ENCODE results near the gene GNAZ.
"Not testable (repeated sequence)": the region's sequence is repeated elsewhere in the genome, so short reads cannot be mapped to it uniquely, and the experiment has no call there.

GNAZ gene

GRCh38 chr22:23070418-23071229 is at the start of gene GNAZ:
TSS of gene GNAZ (plus strand) at chr22:23070519. CDS start at chr22:23095696, 25,177 bp downstream.
- DNase-seq: no peak

- DNase-seq: no peak
Observed at GRCh38 chr22:23020659-23021293, 49.5 kb upstream of the GNAZ start.

GRCh38 chr22:23021660-23022353 is 48.5 kb upstream of the GNAZ start:
- not testable (repeated sequence) for DNase-seq

GRCh38 chr22:23023294-23023693 is 47.0 kb upstream of the GNAZ start:
- DNase-seq: no peak

GRCh38 chr22:23026777-23027176 is 43.5 kb upstream of the GNAZ start:
- DNase-seq: no peak

GRCh38 chr22:23027849-23028248 is 42.5 kb upstream of the GNAZ start:
- DNase-seq: not testable (repeated sequence)

GRCh38 chr22:23029521-23030228 is 40.6 kb upstream of the GNAZ start:
- no peak for DNase-seq

GRCh38 chr22:23031381-23031780 is 38.9 kb upstream of the GNAZ start:
- DNase-seq: no peak

- DNase-seq: no peak
Observed at GRCh38 chr22:23031786-23032185, 38.5 kb upstream of the GNAZ start.

- no peak for DNase-seq
Observed at GRCh38 chr22:23032658-23033057, 37.7 kb upstream of the GNAZ start.

- no peak for DNase-seq
Observed at GRCh38 chr22:23033116-23033905, 37.0 kb upstream of the GNAZ start.

- no peak for DNase-seq
Observed at GRCh38 chr22:23034621-23035556, 35.4 kb upstream of the GNAZ start.

- no peak for DNase-seq
Observed at GRCh38 chr22:23035557-23036277, 34.6 kb upstream of the GNAZ start.

- no peak for DNase-seq
Observed at GRCh38 chr22:23036684-23037428, 33.5 kb upstream of the GNAZ start.

GRCh38 chr22:23037429-23038333 is 32.6 kb upstream of the GNAZ start:
- DNase-seq: no peak

GRCh38 chr22:23038334-23038642 is 32.0 kb upstream of the GNAZ start:
- no peak for DNase-seq

GRCh38 chr22:23038902-23039301 is 31.4 kb upstream of the GNAZ start:
- no peak for DNase-seq

- DNase-seq: no peak
Observed at GRCh38 chr22:23042179-23042578, 28.1 kb upstream of the GNAZ start.

- no peak for DNase-seq
Observed at GRCh38 chr22:23044570-23044969, 25.7 kb upstream of the GNAZ start.
